ENCODE results near the gene MSH3. TPM values are rescaled to one million over a fixed set of nuclear protein-coding genes. Genes with fewer than 3 reads are reported as not detected.

MSH3 gene
- polyA plus RNA-seq, 1 of the 3 experiments (the other 2 are of a cell fraction), result 3.5 TPM

GRCh38 chr5:80703291-80703690, 48.8 kb downstream of the MSH3 start:
- no peaks in the 10 kb centered on the region for H3K9me3 ChIP-seq
- no peak overlapping the region for H3K4me2 ChIP-seq
- DNase-seq, result no peak
- no peak overlapping the region for H3K27ac ChIP-seq (ENCODE audit: low read depth in 2 of 2, low read length in 1 of 2)
- no peaks in the 10 kb centered on the region for H3K79me2 ChIP-seq (ENCODE audit: insufficient read depth)
- no peaks in the 10 kb centered on the region for H3K27me3 ChIP-seq (ENCODE audit: insufficient read depth)
- TF ChIP-seq, protein P1, sequence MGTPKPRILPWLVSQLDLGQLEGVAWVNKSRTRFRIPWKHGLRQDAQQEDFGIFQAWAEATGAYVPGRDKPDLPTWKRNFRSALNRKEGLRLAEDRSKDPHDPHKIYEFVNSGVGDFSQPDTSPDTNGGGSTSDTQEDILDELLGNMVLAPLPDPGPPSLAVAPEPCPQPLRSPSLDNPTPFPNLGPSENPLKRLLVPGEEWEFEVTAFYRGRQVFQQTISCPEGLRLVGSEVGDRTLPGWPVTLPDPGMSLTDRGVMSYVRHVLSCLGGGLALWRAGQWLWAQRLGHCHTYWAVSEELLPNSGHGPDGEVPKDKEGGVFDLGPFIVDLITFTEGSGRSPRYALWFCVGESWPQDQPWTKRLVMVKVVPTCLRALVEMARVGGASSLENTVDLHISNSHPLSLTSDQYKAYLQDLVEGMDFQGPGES (IDR thresholded peaks at IDR 0.05; ENCODE audit: low read depth, low read length), result no peak
- no peak for TF ChIP-seq YY1 (IDR thresholded peaks at IDR 0.05; ENCODE audit: low read depth)
- TF ChIP-seq RAD21 (IDR thresholded peaks at IDR 0.05; ENCODE audit: low read length), result no peak
- no peak for TF ChIP-seq REST (IDR thresholded peaks at IDR 0.05; ENCODE audit: low read depth, low read length)
- TF ChIP-seq CHD2 (IDR thresholded peaks at IDR 0.05; ENCODE audit: low read length, partially characterized antibody), result no peak
- TF ChIP-seq TAF1 (IDR thresholded peaks at IDR 0.05; ENCODE audit: borderline replicate concordance, low read depth, low read length), result no peak
- TF ChIP-seq RCOR1 (IDR thresholded peaks at IDR 0.05; ENCODE audit: low read length), result no peak
- TF ChIP-seq TEAD4 (IDR thresholded peaks at IDR 0.05; ENCODE audit: borderline replicate concordance, insufficient read depth), result no peak
- TF ChIP-seq, protein P2, sequence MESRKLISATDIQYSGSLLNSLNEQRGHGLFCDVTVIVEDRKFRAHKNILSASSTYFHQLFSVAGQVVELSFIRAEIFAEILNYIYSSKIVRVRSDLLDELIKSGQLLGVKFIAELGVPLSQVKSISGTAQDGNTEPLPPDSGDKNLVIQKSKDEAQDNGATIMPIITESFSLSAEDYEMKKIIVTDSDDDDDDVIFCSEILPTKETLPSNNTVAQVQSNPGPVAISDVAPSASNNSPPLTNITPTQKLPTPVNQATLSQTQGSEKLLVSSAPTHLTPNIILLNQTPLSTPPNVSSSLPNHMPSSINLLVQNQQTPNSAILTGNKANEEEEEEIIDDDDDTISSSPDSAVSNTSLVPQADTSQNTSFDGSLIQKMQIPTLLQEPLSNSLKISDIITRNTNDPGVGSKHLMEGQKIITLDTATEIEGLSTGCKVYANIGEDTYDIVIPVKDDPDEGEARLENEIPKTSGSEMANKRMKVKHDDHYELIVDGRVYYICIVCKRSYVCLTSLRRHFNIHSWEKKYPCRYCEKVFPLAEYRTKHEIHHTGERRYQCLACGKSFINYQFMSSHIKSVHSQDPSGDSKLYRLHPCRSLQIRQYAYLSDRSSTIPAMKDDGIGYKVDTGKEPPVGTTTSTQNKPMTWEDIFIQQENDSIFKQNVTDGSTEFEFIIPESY (IDR thresholded peaks at IDR 0.05; ENCODE audit: borderline replicate concordance, low read depth), result no peak
- TF ChIP-seq FOSL2 (IDR thresholded peaks at IDR 0.05; ENCODE audit: borderline replicate concordance, low read depth), result no peak
- TF ChIP-seq EP300 (IDR thresholded peaks at IDR 0.05; ENCODE audit: borderline replicate concordance in 1 of 2, low read depth in 1 of 2, low read length in 1 of 2), result no peak
- TF ChIP-seq POLR2AphosphoS5 (IDR thresholded peaks at IDR 0.05; ENCODE audit: low read depth, low read length), result no peak
- TF ChIP-seq ELF1 (IDR thresholded peaks at IDR 0.05), result no peak
- TF ChIP-seq MAX (IDR thresholded peaks at IDR 0.05; ENCODE audit: low read depth), result no peak
- TF ChIP-seq NFIC (IDR thresholded peaks at IDR 0.05; ENCODE audit: borderline replicate concordance), result no peak
- TF ChIP-seq CTCF (IDR thresholded peaks at IDR 0.05), result no peak
- no peak for TF ChIP-seq RXRA (IDR thresholded peaks at IDR 0.05; ENCODE audit: borderline replicate concordance, low read depth)
- no peak overlapping the region for H2AFZ ChIP-seq (ENCODE audit: low read depth)
- H3K4me1 ChIP-seq (ENCODE audit: control insufficient read depth in 1 of 2, insufficient read depth in 2 of 2, low read depth in 1 of 2, low read length in 1 of 2), result no peaks in the 10 kb centered on the region; a peak in 2 of 4 replicates
- peaks cover 0 to 7% of the 10 kb centered on the region in 2 experiments for H3K36me3 ChIP-seq (replicated peaks in 1 of 2; ENCODE audit: control insufficient read depth in 1 of 2, insufficient read depth in 2 of 2, low read length in 1 of 2)
- no peaks in the 10 kb centered on the region for H4K20me1 ChIP-seq (ENCODE audit: insufficient read depth)
- no peaks in the 10 kb centered on the region for H3K9me2 ChIP-seq
- H3K9ac ChIP-seq, result no peak overlapping the region
- ChIA-PET CTCF (interaction anchor here (0.6 kb wide), 1 partner anchor 86 kb away, joined by 3 read pairs; no protein-coding TSS in a partner anchor), POLR2A (no interaction called here)
- no peaks in the 10 kb centered on the region for H3F3A ChIP-seq (replicated peaks; ENCODE audit: insufficient read depth)
- no peak overlapping the region for H3K4me3 ChIP-seq (ENCODE audit: low read depth in 2 of 2, low read length in 1 of 2)
